Upper lobe of right lung (tissue), 1 donor: ENCODE results near the gene TEKT2. TPM values are rescaled to one million over a fixed set of nuclear protein-coding genes. Genes with fewer than 3 reads are reported as not detected.

ENCODE experiments used
- ATAC-seq: fragments of 200-7000 bp; cut with Tn5 transposase; one replicate; pipeline ENCODE4 v1.9.1; 2020; ENCODE audit warnings: mild to moderate bottlenecking, moderate library complexity
- DNase-seq: peaks from one replicate; pipeline ENCODE4 v3.0.0-alpha.2; 2020
- H3K27ac ChIP-seq: fragments of 200-600 bp; one replicate; pipeline ENCODE4 v1.8.0; 2022
- H3K27me3 ChIP-seq: fragments of 200-600 bp; one replicate; pipeline ENCODE4 v1.8.0; 2022; ENCODE audit warnings: mild to moderate bottlenecking
- H3K36me3 ChIP-seq: fragments of 200-600 bp; one replicate; pipeline ENCODE4 v1.8.0; 2022
- H3K4me1 ChIP-seq: fragments of 200-600 bp; one replicate; pipeline ENCODE4 v1.8.0; 2022
- H3K4me3 ChIP-seq: fragments of 200-600 bp; one replicate; pipeline ENCODE4 v1.8.0; 2022; ENCODE audit warnings: mild to moderate bottlenecking
- H3K9me3 ChIP-seq: fragments of 200-600 bp; one replicate; pipeline ENCODE4 v1.8.0; 2022
- intact Hi-C: fragments of 100-400 bp; cut with DNase I; formaldehyde crosslinking; loops from one replicate; pipeline ENCODE4 v1.11.0; 2022
- total RNA-seq: library from RNA; stranded (reverse); fragmentation: NEBNext Ultra II Directional; extraction: Animal tissue kit (Norgen Biotek cat#: 25700); gene quantifications from one replicate; pipeline ENCODE4 v1.2.1, GENCODE V29; 2021
- TF ChIP-seq, protein P1 (sequence below): fragments of 200-600 bp; IDR thresholded peaks from one replicate; pipeline ENCODE4 v1.8.0; 2022; ENCODE audit warnings: antibody characterized with exemption
- donor health status: DM: no; HTN: yes; CAD: no; lungs with severe emphysema.

Gene TEKT2
- total RNA-seq, 1 donor from 2014 or later: 0.35 TPM

DNA sequence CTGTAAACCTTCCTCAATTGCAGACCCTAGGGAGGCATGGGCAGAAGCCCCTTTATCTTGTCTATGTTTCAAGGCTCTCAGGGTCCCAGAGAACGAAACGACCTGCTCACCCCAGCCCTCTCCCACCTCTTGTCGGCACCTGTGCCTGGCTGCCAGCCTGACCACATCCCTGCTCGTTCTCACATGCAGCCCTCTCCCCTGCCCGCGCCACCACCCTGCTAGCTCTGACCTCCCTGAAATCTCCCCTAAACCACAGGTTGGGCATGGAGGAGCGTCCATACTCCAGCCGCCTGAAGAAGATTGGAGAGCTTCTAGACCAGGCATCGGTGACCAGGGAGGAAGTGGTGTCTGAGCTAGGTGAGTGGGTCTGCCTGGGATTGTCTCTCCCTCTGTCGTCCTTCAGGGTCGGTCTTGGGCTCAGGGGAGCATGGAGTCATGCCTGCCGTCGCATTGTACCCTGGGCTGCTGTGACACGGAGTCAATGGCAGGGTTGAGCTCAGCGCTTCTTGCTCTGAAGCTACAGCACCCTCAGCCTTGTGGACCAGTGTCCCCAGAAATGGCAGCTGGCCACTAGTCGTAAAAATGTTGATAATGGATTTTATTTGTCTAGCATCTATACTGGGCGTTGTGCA lies 8.4 kb downstream of the TEKT2 start:
- DNase-seq: peak; percentile 52
- no peak overlapping the region for H3K4me3 ChIP-seq
- H3K4me1 ChIP-seq: peaks cover 32% of the 10 kb centered on the region
- no peak for ATAC-seq
- no peaks in the 10 kb centered on the region for H3K9me3 ChIP-seq
- H3K27ac ChIP-seq: no peak overlapping the region
- no peaks in the 10 kb centered on the region for H3K27me3 ChIP-seq
- peaks cover 49% of the 10 kb centered on the region for H3K36me3 ChIP-seq
- intact Hi-C loops: no loop called here
- TF ChIP-seq, protein P1, sequence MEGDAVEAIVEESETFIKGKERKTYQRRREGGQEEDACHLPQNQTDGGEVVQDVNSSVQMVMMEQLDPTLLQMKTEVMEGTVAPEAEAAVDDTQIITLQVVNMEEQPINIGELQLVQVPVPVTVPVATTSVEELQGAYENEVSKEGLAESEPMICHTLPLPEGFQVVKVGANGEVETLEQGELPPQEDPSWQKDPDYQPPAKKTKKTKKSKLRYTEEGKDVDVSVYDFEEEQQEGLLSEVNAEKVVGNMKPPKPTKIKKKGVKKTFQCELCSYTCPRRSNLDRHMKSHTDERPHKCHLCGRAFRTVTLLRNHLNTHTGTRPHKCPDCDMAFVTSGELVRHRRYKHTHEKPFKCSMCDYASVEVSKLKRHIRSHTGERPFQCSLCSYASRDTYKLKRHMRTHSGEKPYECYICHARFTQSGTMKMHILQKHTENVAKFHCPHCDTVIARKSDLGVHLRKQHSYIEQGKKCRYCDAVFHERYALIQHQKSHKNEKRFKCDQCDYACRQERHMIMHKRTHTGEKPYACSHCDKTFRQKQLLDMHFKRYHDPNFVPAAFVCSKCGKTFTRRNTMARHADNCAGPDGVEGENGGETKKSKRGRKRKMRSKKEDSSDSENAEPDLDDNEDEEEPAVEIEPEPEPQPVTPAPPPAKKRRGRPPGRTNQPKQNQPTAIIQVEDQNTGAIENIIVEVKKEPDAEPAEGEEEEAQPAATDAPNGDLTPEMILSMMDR: no peak

DNA sequence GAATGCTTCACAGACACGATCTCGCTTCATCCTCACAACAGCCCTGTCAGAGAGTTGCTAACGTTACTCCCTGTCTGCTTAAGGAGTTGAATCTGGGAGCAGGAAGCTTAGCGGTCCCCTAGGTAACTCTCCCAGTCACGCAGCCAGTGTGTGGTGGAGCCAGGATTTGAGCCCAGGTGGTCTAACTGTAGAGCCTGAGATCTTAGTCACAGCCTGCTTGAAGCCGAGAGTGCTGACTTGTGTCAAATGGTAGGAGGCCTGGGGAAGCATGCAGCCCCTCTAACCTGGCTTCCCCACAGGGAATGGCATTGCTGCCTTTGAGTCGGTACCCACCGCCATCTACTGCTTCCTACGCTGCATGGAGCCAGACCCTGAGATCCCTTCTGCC lies 8.9 kb downstream of the TEKT2 start:
- Histone ChIP-seq H3K27ac (no peak overlapping the region), H3K9me3 (no peaks in the 10 kb centered on the region)

GRCh38 chr1:36093226-36093625 lies 9.3 kb downstream of the TEKT2 start:
- Histone ChIP-seq H3K27ac (no peak overlapping the region), H3K4me3 (no peak overlapping the region), H3K4me1 (peaks cover 30% of the 10 kb centered on the region), H3K36me3 (peaks cover 49% of the 10 kb centered on the region), H3K9me3 (no peaks in the 10 kb centered on the region), H3K27me3 (no peaks in the 10 kb centered on the region)
- DNase-seq (no peak), ATAC-seq (no peak)
- intact Hi-C loops: no loop called here
- TF ChIP-seq, protein P1: no peak

More for the DNA sequence above, 8.9 kb downstream of the TEKT2 start:
- intact Hi-C loops: no loop called here
- TF ChIP-seq, protein P1: no peak
- no peak for ATAC-seq
- peaks cover 49% of the 10 kb centered on the region for H3K36me3 ChIP-seq
- DNase-seq: no peak
- peaks cover 32% of the 10 kb centered on the region for H3K4me1 ChIP-seq
- H3K27me3 ChIP-seq: no peaks in the 10 kb centered on the region
- H3K4me3 ChIP-seq: no peak overlapping the region

GRCh38 chr1:36093929-36094328 lies 10.0 kb downstream of the TEKT2 start:
- Histone ChIP-seq H3K27me3 (no peaks in the 10 kb centered on the region), H3K36me3 (peaks cover 49% of the 10 kb centered on the region), H3K4me3 (no peak overlapping the region), H3K27ac (peak overlapping the region; percentile 31), H3K4me1 (peaks cover 28% of the 10 kb centered on the region), H3K9me3 (no peaks in the 10 kb centered on the region)
- DNase-seq: no peak
- intact Hi-C loops: no loop called here
- ATAC-seq: no peak
- TF ChIP-seq, protein P1: no peak

GRCh38 chr1:36094621-36095061 lies 10.7 kb downstream of the TEKT2 start:
- no peak overlapping the region for H3K4me3 ChIP-seq
- no peak for ATAC-seq
- intact Hi-C loops: loop anchor here (5.0 kb wide), 1 partner anchor 93 kb away; no protein-coding TSS in a partner anchor
- H3K36me3 ChIP-seq: peaks cover 49% of the 10 kb centered on the region
- no peaks in the 10 kb centered on the region for H3K27me3 ChIP-seq
- H3K9me3 ChIP-seq: no peaks in the 10 kb centered on the region
- peak; percentile 57 for DNase-seq
- H3K4me1 ChIP-seq: peaks cover 26% of the 10 kb centered on the region
- H3K27ac ChIP-seq: no peak overlapping the region
- TF ChIP-seq, protein P1: no peak
